LNCaP clone FGC (cell line): ENCODE data around the gene FBXW4.
A peak's percentile ranks its signal among the peaks of the same experiment; 100 is the strongest.

ENCODE experiments used
- DNase-seq: peaks from one replicate; pipeline ENCODE4 v3.0.0-alpha.2; 2011; ENCODE audit warnings: low read depth
- H3K4me3 ChIP-seq: 2 replicates; pipeline ENCODE4 v1.5.1; 2011; ENCODE audit warnings: mild to moderate bottlenecking, low read depth, low read length, control low read depth
- TF ChIP-seq, protein P1 (sequence below): IDR thresholded peaks from 2 replicates; pipeline ENCODE4 v1.5.1; 2012; ENCODE audit warnings: mild to moderate bottlenecking; ENCODE audit not compliant: control insufficient read depth, insufficient read depth; ENCODE audit errors: extremely low read depth

Gene FBXW4

DNA sequence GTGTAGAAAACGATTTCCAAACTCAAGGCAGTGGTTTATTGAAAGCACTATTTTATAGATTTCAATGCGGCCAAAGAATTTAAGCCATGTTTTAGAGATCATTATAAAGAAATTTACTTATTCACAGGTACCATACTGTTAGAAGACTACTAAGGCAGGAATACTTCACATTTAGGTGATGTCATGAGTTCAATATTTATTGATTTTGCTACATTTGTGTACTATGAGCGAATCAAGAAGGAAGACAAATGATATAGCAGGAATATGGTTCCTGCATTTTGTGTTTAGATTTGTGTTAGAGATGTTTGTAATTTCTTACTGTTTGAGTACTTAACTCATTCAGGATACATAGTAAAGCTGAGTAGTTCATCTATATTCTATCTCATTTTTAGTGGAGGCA lies 1.7 kb upstream of the FBXW4 start:
- DNase-seq: no peak
- H3K4me3 ChIP-seq: no peak overlapping the region
- TF ChIP-seq, protein P1, sequence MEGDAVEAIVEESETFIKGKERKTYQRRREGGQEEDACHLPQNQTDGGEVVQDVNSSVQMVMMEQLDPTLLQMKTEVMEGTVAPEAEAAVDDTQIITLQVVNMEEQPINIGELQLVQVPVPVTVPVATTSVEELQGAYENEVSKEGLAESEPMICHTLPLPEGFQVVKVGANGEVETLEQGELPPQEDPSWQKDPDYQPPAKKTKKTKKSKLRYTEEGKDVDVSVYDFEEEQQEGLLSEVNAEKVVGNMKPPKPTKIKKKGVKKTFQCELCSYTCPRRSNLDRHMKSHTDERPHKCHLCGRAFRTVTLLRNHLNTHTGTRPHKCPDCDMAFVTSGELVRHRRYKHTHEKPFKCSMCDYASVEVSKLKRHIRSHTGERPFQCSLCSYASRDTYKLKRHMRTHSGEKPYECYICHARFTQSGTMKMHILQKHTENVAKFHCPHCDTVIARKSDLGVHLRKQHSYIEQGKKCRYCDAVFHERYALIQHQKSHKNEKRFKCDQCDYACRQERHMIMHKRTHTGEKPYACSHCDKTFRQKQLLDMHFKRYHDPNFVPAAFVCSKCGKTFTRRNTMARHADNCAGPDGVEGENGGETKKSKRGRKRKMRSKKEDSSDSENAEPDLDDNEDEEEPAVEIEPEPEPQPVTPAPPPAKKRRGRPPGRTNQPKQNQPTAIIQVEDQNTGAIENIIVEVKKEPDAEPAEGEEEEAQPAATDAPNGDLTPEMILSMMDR: no peak

DNA sequence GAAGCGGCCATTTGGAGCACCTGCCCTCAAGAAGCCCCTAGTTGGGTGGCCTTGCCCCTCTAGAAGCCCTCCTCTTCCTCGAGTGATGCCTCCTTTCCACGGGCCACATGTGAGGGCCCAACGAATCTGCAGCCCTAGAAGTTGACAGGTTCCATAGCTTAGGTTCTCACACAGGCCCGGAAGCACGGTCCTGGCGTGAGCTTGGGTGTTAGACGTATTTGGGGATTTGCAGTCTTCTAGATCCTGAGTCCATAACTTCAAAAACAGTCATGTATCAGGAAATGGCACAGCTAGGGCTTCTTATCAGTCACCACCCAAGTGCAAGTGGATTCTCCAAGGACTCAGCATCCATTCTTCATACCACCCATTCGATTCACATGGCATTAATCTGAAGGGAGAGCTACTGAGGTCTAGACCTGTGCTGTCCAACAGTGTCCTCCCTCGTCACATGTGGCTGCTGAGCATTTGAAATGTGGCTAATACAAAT lies 477 bp upstream of the FBXW4 start:
- H3K4me3 ChIP-seq: peak overlapping the region; percentile 86
- DNase-seq: no peak
- TF ChIP-seq, protein P1: no peak

DNA sequence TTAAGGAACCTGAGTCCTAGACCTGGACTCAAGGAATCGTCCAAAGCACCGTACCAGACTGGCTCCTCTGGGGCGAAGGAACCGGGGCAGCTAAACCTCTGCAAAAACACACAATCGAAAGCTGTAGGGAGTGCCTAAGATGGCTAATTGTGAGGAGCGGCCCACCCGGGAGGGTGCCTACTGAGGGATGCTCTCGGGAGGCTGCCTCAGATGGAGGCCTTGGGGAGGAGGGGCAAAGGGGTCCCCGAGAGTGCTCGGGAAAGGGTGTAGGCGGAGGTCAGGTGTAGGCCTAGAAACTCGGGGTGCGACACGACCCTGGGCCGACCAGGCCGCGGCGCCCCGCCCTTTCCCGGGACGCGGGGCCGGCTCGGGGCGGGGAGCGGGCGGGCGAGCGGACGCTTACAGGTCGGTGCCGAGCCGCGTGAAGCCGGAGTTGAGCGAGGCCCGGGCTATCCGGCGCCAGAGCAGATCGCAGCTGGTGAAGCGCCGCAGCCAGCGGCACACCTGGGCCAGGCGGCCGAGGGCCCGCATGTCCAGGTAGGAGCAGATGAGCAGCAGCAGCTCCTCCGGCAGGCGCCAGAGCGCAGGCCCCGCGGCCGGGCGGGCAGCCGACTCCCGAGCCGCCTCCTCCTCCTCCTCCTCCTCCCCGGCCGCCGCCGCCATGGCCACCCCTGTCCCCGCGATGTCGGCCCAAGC lies 844 bp downstream of the FBXW4 start:
- TF ChIP-seq, protein P1: no peak
- peak overlapping the region; percentile 86 for H3K4me3 ChIP-seq
- DNase-seq: no peak

DNA sequence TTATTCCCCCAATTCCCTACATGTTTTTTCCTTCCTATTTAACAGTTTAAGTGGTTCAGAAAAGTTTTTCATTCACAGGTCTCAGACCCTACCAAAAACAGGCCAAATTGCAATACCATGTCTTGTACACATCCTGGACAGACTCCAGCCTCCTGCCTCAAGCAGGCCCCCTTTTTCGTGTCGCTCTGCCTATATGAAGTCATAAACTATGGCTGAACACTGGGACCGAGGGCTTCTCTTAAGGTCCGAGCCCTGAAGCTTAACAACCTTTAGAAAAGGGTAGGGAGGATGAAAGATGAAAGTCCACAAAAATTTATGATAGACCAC lies 1.4 kb downstream of the FBXW4 start:
- DNase-seq: no peak
- TF ChIP-seq, protein P1: no peak
- H3K4me3 ChIP-seq: peak overlapping the region; percentile 86

DNA sequence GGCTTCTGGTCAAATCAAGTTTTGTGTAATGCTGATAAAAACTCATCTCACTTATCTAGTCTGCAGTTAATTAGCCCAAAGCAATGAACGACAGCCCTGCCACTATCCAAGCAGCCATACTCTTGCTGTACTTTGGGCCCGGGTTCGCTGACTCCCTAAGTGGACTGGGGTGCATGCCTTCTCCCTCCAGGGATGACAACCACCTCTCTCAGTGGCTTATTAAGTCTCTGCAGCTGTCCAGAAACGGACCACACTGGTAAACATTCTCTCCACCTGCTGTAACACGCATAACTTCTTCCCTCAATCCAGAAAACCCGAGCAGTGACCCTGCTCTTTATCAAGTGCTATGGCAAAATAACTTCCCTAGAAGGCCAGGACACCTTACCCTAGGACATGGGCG lies 3.9 kb downstream of the FBXW4 start:
- no peak overlapping the region; the same call in 1 of the 2 replicates for H3K4me3 ChIP-seq
- TF ChIP-seq, protein P1: no peak
- DNase-seq: peak; percentile 58

DNA sequence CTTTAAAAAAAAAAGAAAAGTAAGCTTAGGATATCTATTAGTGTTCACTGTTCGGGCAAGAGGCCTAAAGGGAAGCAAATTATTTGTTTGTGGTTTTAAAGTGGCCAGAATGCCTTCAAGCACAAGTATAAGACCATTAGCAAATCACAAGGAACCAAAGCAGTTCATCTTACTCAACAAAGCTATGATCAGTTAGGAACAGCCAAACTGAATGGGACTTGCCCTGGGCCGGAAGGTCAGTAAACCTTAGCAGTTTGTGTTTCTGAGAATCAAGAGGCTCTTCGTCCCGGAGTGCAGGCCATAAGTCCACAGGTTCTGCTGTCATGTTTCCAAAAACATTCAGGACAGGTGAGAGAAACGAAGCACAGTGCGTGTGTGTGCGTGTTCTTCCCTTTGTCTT lies 4.5 kb downstream of the FBXW4 start:
- TF ChIP-seq, protein P1: no peak
- DNase-seq: no peak
- no peak overlapping the region for H3K4me3 ChIP-seq
